Pons (tissue), 1 donor: ENCODE results near the gene POGK.
A peak's percentile ranks its signal among the peaks of the same experiment; 100 is the strongest.
"Not testable (repeated sequence)": the region's sequence is repeated elsewhere in the genome, so short reads cannot be mapped to it uniquely, and the experiment has no call there.

Experiments
- DNase-seq: peaks from one replicate; pipeline ENCODE4 v3.0.0-alpha.2; 2016; ENCODE audit warnings: low spot score

The POGK gene, protein sequence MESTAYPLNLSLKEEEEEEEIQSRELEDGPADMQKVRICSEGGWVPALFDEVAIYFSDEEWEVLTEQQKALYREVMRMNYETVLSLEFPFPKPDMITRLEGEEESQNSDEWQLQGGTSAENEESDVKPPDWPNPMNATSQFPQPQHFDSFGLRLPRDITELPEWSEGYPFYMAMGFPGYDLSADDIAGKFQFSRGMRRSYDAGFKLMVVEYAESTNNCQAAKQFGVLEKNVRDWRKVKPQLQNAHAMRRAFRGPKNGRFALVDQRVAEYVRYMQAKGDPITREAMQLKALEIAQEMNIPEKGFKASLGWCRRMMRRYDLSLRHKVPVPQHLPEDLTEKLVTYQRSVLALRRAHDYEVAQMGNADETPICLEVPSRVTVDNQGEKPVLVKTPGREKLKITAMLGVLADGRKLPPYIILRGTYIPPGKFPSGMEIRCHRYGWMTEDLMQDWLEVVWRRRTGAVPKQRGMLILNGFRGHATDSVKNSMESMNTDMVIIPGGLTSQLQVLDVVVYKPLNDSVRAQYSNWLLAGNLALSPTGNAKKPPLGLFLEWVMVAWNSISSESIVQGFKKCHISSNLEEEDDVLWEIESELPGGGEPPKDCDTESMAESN

DNA sequence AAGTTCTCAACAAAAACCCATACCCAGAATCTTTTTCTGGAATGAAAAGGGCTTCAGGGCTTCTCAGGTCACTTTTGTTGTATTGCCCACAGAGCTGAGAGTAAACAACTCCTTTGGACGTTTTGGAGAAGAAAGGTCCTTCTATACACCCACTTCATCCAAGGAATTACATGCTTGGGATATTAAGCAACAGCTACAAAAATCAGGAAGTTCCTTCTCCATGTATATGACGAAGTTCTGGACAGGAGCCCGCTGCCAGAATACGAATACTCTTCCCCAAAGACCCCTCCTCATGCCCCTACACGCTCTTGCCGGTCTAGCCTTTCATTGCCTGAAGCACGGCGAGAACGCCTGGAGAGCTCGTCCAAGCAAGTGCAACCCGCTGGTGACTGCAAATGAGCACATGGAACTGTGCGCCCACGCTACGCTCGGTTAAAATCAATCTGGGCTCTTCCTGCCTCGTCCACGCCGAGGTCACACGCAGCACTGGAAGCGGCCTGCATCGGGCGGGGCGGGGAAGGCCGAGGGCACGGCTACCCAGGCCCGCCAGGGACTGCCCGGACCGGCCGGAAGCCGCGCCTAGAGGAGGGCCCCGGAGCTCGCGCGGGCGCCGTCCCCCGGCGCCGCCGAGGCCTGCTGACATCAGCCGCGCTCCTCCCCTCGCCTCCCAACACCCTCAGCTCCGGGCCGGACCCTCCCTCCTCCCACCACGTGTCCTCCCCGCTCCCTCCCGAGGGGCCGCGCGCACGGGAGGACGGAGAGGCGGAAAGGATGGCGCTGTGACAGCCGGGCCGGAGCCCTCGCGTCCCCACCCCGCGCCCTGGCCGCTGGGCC, at the start of gene POGK:
Gene POGK, plus strand, starts transcription at position 710 of the 834 bp plus-strand sequence. CDS start 1,482 bp downstream, outside the sequence.
- peak; percentile 91 for DNase-seq

DNA sequence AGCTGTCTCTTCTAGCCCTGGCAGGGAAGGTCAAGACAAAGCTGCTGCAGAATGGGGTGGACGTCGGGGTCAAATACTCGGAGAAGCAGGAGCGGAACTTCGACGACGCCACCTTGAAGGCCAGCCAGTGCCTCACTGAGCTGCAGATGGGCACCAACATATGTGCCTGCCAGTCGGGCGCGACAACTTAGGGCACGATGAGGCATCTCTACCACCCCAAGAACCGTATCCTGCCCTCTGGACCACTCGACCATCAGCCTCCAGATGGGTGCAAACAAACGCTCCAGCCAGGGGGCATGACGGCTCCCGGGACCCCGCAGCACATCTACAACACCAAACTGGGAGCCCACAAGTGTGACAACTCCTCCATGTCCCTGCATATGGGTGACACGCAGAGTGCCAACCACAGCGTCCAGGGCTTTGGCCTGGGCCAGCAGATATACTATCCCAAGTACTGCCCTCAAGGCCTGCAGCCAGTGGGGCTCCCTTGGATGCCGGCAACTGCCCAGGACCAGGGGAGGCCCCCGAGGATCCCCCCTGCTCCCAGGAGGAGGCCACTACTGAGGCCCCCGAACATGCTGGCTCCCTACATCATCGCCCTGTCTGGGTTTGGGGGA, 42.5 kb upstream of the POGK start:
- DNase-seq: no peak

DNA sequence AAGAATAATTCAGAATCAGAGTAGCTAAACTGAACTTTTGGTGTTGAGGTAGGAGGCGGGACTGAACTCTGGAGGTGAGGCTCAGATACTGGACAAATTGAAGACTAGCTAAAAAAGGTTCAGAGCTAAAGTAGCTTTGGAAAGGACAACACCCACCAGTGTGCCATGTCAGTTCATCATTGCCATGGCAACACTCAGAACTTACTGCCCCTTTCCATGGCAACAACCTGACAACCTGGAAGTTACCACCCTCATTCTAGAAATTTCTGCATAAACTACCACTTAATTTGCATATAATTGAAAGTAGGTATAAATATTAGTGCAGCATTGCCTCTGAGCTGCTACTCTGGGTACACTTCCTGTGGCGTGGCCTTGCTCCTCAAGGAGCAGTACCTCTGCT, 30.3 kb upstream of the POGK start:
- DNase-seq: no peak

DNA sequence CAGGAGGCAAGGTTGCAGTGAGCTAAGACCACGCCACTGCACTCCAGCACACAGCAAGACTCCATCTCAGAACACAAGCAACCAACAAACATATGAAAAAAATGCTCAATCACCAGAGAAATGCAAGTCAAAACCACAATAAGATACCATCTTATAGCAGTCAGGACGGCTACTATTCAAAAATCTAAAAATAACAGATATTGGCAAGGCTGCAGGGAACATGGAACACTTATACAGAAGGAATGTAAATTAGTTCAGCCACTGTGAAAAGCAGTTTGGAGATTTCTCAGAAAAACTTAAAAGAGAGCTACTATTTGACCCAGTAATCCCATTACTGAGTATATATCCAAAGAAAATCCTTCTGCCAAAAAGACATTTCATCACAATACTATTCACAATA, 27.6 kb upstream of the POGK start:
- no peak for DNase-seq

DNA sequence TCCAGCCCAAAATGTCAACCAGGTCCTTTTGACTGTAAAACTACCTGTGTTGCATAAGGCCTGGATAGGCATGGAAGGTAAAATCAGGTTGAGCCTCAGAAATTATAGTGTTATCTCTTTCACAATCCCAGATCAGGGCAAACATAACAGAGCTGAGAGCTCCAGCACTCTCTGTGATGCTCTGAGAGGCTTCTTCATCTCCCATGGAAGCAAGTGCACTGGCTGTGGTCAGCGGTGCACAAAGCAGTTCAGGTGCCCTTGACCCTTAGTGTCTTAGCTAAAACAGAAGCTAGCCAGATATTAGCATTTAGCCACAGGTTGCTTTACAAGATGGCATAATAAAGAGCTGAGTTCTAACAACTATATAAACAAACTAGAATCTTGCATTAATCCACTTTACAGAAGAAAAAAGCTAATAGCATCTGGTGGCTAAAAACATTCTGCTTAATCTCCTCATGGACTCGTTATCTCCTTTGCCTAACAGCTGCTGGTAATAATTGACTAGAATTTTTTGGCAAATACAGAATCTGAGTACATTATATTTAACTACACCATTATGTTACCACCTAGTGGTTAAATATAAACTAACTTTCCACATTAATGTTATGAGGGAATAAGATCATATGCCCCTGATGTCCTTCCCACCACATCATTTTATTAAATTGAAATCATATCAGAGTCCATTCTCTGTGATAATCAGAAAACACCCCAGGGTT, 25.6 kb upstream of the POGK start:
- no peak for DNase-seq

DNA sequence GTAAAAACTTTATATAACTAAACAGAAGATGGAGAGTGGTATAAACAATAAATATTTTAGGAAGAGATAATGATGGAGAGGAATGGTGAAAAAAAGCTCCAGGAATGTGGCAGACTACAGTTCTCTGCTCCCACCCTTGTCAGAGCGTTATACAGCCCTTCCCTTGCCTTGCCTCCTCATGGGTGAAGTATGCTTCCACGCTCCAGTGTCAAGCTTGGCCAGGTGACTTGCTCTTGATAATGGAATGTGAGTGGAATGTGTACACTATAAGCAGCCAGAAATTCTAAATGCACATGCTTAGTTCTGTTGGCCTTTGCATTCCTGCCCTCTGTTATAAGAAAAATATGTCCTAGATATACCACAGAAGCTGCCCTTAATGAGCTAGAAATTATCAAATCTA, 24.7 kb upstream of the POGK start:
- DNase-seq: no peak

DNA sequence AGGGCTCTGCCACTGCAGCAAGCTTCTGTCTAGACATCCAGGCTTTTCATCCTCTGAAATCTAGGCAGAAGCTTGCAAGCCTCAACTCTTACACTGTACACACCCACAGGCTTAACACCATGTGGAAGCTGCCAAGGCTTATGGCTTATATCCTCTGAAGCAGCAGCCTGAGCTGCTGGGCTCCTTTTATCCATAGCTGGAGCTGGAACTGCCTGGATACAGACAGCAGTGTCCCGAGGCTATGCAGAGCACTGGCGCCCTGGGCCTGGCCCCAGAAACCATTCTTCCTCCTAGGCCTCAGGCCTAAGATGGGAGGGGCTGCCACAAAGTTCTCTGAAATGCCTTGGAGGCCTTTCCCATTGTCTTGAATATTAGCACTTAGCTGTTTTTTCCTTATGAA, 19.3 kb upstream of the POGK start:
- DNase-seq: no peak

DNA sequence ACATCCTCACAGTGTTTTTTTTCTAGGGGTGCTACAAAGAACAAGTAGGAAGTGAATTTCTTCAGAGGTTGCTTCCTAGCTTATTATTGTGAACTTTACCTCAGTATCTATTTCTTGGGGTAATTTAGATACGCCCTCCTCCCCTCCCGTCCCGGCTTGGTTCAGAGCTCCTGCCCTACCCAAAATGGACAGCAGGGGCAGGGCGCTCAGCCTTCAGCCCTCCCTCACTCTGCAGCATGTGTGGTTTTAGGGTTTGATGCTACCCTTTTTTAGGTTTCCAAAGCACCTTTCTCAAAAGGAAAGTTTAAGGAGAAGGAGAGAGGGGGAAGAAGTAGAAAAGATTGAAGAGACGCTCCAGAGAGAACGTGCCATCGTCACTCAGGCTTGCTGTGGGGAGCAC, 16.9 kb upstream of the POGK start:
- no peak for DNase-seq

DNA sequence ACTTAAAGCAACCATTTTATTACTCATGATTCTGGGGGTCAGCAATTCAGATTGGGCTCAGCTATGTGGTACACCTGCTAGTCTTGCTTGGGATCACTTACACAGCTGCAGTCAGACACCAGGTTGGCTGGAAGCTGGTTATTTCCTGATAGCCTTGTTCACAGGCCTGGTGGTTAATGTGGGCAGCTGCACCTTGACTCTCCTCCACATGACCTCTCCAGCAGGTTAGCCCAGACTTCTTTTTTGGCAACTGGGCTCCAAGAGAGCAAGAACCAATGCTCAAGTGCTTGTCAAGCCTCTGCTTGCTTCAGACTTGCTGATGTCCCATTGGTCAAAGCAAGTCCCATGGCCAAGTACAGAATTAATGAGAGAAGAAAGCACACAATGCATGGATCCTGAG, 11.8 kb upstream of the POGK start:
- no peak for DNase-seq

DNA sequence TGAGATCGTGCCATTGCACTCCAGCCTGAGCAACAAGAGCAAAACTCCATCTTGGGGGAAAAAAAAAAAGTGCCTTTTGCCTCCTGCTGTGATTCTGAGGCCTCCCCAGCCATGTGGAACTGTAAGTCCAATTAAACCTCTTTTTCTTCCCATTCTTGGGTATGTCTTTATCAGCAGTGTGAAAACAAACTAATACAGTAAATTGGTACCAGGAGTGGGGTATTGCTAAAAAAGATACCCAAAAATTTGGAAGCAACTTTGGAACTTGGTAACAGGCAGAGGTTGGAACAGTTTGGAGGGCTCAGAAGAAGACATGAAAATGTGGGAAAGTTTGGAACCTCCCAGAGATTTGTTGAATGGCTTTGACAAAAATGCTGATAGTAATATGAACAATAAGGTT, 9.5 kb upstream of the POGK start:
- DNase-seq: not testable (repeated sequence)

DNA sequence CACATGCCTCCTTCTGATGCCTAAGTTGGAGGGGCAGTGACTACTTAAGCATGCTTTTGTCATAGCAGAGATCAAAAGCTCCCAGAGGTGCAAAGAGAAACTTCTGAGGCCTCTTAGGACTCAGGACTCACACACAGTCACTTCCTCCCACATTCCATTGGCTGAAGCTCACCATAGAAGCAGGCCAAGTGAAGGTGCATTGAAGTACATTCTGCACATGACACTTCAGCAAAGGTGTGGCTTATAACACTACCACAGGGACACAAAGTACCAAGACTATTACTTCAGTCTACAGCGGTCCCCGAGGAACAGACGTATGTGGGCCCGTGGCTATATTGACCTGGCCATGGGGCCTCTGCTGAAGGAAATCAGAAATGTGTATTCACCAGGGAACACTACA, 2.5 kb upstream of the POGK start:
- no peak for DNase-seq

DNA sequence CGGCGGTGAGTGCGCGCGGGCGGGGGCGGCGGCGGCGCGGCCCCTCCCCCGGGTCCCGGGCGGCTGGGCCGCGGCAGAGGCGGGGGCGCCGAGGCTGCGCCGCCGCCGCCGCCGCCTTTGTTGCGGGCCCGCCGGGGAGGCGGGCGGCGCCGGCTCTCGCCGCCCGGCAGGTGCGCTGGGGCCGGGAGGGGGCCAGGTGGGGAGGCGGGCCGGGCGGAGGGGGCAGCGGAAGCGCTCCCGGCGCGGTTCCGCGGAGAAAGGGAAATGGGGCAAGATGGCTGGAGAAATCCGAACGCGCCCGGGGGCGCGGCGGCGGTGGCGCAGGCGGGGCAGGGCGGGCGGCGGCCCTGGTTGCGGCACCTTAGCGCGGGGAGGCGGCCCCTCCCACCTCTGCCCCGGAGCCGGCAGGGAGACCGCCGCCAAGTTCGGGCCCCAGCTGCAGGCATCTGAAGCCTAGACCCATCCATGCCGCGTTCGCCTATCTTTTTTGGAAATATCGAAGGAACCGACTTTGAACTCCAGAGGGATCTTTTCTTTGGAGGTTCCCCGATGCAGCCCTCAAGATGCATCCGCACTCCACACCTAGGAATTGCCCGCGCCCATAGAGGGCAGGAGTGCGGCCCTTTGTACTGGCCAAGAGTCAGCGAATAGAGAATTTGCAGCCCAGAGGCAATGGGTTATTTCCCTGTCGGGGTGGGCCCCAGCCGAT, 479 bp downstream of the POGK start:
- DNase-seq: peak; percentile 56

DNA sequence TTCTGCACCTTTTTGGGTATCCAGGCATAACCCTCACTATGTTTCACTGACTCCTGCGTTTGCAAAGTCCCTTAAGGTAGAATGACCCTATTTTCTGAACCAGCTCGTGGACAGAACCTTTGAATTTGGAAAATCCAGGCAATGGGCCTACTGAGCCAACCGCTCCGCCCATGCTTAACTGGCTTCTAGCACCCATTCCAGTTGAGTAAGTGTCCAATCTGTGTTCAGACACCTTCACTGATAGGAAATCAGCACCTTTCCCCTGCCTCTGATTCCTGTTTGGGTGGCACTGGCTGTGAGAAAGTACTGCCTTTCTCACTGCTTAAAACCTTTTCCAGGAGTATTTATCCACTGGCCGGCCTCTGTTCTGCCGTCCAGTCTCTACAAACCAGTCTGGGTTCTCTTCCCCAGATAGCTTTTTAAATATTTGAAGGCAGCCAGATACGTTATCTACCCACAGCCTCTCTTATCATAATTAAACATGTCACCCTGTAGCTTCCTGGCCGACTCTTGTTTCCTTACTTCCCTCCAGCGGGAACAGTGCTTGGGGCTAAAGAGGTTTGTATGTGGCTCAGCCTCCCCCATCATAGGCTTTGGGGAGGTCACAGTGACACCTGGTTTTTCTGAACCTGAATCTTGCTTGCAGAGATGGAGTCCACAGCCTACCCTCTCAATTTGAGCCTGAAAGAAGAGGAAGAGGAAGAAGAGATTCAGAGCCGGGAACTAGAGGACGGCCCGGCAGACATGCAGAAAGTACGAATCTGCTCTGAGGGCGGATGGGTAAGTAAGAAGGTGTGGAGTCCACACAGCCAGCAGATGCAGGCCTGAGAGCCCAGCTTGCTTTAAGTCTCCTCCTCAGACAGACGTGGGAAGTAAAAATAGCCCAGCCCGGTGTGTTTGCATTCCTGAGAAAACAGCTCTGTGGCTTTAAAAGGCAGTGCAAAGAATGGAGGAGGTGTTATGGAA, 1.3 kb downstream of the POGK start:
- DNase-seq: no peak

DNA sequence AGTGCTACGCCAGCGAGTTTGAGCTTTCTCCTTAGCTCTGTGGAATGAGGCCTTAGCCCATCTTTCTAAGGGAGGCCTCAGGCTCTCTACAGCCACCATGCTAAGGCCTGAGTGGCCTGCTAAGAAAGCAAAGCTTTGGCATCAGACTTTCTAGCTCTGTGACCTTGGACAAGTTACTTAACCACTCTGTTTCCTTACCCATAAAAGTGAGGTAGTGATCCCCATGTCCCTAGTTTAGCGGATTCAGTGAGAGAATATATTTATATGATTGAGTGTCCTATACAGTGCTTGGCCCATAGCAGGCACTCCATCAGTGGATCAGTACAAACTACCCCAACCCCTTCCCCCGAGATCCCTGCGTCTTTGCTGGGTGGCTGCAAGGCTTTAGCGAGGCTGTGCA, 4.0 kb downstream of the POGK start:
- no peak for DNase-seq

DNA sequence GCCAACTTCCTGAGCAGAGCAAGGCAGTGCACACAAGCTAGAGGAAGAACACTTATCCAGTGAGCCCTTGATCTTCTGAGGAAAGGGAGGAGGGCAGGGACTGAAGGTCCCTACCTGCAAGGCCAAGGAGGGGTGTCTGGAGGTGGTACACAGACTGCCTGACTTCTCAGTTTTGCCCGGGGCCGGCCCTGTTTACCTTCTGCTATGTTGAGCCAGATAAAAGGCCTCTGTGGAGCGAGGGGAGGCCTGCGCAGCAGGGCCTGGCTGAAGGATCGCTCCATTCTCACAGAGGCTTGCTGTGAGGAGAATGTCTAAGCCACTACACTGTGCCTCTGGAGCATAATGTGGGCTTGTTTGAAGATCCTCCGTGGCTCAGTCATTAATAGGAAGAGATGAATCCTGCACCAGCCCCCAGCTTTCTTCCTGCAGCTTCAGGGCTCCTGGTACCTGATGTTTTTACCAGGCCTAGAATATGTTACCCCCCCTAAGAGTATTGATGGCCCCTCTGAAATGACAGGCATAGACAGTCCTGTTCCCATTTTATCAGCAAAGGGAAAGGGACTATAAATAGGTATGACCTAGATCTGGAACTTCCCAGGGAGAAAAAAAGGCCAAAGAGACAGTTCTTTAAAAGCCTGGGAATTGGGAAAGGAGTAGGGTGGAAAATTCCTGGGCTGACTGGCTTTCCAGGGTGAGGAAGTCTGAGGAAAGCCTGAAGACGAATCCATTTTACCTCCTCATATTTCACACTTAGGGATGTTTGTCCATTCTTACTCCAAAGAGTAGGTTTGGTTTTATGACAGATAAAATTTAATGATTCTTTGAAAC, 4.7 kb downstream of the POGK start:
- peak; percentile 87 for DNase-seq

DNA sequence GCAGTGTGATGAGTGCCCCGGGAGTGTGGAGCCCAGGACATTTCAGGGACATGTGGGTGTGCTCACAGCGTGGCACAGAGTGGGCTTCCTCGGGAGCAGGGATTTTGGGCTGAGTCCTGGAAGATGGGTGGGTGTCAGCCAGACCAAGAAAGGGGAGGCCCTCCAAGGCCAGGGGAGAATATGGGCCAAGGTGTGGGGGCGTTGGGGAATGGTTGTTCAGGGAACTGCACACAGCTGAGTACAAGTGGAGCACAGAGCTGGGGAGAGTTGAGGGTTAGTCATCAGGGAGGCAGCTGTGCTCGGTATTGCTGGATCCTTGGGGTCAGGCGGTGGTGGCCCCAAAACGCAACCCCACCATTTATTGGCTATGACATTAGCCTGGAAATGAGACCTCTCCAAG, 5.5 kb downstream of the POGK start:
- no peak for DNase-seq

DNA sequence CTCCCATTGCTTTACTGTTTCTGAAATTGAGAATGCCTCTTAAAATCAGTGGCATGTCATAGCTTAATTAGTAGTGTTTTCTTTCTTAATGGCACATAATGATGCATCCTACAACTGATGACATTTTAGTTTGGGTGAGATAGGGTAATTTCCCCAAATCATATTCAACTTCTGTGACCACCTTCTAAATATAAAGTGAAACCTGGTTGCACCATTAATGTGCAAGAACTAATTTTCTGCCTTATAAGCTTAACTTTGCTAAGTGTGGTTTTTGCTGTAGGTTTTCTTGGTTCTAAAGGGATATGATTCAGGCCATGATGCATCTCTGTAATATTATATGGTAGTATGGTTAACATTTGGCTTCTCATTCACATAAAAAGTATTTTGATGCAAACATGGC, 8.9 kb downstream of the POGK start:
- DNase-seq: no peak

DNA sequence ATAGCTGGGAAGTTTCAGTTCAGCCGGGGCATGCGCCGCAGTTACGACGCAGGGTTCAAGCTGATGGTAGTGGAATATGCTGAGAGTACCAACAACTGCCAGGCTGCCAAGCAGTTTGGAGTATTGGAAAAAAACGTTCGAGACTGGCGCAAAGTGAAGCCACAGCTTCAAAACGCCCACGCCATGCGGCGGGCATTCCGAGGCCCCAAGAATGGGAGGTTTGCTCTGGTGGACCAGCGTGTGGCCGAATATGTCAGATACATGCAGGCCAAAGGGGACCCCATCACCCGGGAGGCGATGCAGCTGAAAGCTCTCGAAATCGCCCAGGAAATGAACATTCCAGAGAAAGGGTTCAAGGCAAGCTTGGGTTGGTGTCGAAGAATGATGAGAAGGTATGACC, 9.9 kb downstream of the POGK start:
- DNase-seq: no peak

DNA sequence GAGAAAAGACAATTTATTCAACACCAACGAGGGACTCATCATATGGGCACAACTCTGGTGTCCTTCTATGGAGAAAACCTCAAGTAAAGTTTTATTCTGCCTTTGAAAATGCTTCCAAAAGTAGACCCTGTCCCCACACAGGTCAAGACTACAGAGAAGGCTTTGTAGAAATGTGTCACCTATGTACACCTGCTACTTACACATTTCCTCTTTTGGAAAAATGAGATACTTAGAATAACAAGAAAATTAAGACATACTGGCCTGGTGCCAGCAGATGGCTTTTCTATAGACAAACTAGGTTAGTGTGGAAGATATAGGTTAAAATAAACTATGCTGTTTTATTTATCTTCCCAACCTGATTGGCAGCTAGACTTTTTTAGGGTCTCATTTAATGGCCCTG, 13.6 kb downstream of the POGK start:
- no peak for DNase-seq
